SK-N-SH treated with all-trans-retinoic acid at 6 μM for 48 hours (cell line): ENCODE data around the gene ARHGEF10L.

Experiments
- ARNTL ChIP-seq: fragments of 450-650 bp; formaldehyde crosslinking; IDR thresholded peaks from 2 replicates; pipeline ENCODE4 v1.5.0; 2020; ENCODE audit warnings: low read depth, mild to moderate bottlenecking, moderate library complexity, borderline replicate concordance
- CSDC2 ChIP-seq: fragments of 250-450 bp; sonication (Bioruptor Pico); IDR thresholded peaks from 2 replicates; pipeline ENCODE4 v1.5.0; 2020; ENCODE audit warnings: mild to moderate bottlenecking, moderate library complexity
- ISL1 ChIP-seq: fragments of 250-450 bp; sonication (Bioruptor Pico); IDR thresholded peaks from 2 replicates; pipeline ENCODE4 v2.1.2; 2022; ENCODE audit warnings: mild to moderate bottlenecking, moderate library complexity
- OSR1 ChIP-seq: fragments of 250-450 bp; sonication (Bioruptor Pico); IDR thresholded peaks from 2 replicates; pipeline ENCODE4 v1.8.0; 2022; ENCODE audit warnings: moderate library complexity, mild to moderate bottlenecking, inconsistent platforms
- PPARA ChIP-seq: fragments of 250-450 bp; sonication (Bioruptor Pico); IDR thresholded peaks from 2 replicates; pipeline ENCODE4 v1.5.0; 2020; ENCODE audit warnings: mild to moderate bottlenecking, borderline replicate concordance
- RARB ChIP-seq: fragments of 250-450 bp; sonication (Bioruptor Pico); IDR thresholded peaks from 2 replicates; pipeline ENCODE4 v1.8.0; 2021; ENCODE audit warnings: mild to moderate bottlenecking, moderate library complexity
- TOX ChIP-seq: fragments of 250-450 bp; sonication (Bioruptor Pico); IDR thresholded peaks from 2 replicates; pipeline ENCODE4 v1.8.0; 2021; ENCODE audit warnings: mild to moderate bottlenecking, moderate library complexity, borderline replicate concordance
- ZC3H10 ChIP-seq: fragments of 250-450 bp; sonication (Bioruptor Pico); IDR thresholded peaks from 2 replicates; pipeline ENCODE4 v1.5.1; 2021; ENCODE audit warnings: mild to moderate bottlenecking, moderate library complexity
- ZFP3 ChIP-seq: fragments of 250-450 bp; sonication (Bioruptor Pico); IDR thresholded peaks from 2 replicates; pipeline ENCODE4 v1.5.0; 2020; ENCODE audit warnings: mild to moderate bottlenecking, moderate library complexity
- TF ChIP-seq, protein P1 (sequence below): fragments of 250-450 bp; sonication (Bioruptor Pico); IDR thresholded peaks from 2 replicates; pipeline ENCODE4 v1.5.1; 2020; ENCODE audit warnings: low read depth, mild to moderate bottlenecking, moderate library complexity

DNA sequence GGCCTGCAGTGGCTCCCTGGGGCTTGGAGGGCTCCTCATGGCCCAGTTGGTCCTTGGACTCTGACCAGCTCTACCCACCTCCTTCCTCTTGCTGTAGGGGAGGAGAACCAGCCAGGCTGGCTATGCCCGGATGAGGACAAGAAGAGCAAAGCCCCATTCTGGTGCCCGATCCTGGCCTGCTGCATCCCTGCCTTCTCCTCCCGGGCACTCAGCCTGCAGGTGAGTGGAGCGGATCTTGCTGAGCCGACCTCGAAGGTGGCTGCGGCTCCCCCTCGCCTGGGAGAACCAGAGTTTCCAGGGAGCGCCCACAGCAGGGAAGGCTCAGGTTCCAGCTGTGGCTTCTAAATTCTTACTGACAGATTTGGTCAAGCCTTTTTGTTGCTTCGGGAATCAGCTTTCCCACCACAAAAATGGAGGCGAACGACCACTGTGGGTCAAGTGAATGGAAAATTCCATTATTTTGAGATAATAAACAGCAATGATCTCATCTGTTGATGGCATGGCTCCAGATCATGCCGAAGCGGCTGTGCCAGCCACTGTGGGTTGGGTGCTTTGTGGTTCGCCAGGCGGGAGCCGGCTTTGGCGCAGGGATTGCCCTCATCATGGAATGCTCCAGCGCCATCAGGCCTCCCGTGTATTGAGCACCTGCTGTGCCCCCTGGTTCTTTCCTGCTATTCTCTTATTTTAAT is 109.1 kb downstream of the ARHGEF10L start:
- TF ChIP-seq CSDC2 (CRISPR knock-in tag) (no peak), PPARA (no peak), OSR1 (CRISPR knock-in tag) (no peak), ARNTL (CRISPR knock-in tag) (no peak), TOX (CRISPR knock-in tag) (no peak), ISL1 (CRISPR knock-in tag) (no peak), ZFP3 (CRISPR knock-in tag) (no peak), RARB (CRISPR knock-in tag) (no peak), ZC3H10 (CRISPR knock-in tag) (no peak)
- TF ChIP-seq, protein P1, sequence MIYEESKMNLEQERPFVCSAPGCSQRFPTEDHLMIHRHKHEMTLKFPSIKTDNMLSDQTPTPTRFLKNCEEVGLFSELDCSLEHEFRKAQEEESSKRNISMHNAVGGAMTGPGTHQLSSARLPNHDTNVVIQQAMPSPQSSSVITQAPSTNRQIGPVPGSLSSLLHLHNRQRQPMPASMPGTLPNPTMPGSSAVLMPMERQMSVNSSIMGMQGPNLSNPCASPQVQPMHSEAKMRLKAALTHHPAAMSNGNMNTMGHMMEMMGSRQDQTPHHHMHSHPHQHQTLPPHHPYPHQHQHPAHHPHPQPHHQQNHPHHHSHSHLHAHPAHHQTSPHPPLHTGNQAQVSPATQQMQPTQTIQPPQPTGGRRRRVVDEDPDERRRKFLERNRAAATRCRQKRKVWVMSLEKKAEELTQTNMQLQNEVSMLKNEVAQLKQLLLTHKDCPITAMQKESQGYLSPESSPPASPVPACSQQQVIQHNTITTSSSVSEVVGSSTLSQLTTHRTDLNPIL (CRISPR knock-in tag) = no peak
